NCI-H1694 (cell line): ENCODE results near the gene OR8S1.
"Not testable (repeated sequence)": the region's sequence is repeated elsewhere in the genome, so short reads cannot be mapped to it uniquely, and the experiment has no call there.

Experiments
- DNase-seq: peaks from one replicate; lab custom pipeline; 2025; lab: John Stamatoyannopoulos, UW

The OR8S1 gene, protein sequence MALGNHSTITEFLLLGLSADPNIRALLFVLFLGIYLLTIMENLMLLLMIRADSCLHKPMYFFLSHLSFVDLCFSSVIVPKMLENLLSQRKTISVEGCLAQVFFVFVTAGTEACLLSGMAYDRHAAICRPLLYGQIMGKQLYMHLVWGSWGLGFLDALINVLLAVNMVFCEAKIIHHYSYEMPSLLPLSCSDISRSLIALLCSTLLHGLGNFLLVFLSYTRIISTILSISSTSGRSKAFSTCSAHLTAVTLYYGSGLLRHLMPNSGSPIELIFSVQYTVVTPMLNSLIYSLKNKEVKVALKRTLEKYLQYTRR

DNA sequence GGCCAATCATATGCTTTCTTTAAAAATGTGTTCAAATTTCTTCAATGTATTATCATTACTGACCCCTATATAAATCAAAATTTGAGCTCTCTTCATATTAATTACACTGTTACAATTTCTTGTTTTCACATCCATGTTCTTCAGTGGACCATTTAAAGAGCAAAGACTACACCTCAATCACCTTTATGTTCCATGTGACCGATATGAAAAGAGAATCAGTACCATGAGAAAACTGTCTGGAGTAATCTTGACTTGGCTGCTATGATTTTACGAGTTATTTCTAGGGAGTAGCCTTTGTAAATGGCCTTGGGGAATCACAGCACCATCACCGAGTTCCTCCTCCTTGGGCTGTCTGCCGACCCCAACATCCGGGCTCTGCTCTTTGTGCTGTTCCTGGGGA, at the start of gene OR8S1:
Gene OR8S1 (plus strand): TSS at position 301 of the 400 bp plus-strand sequence. CDS start 0 bp downstream, at position 301.
- DNase-seq: no peak

DNA sequence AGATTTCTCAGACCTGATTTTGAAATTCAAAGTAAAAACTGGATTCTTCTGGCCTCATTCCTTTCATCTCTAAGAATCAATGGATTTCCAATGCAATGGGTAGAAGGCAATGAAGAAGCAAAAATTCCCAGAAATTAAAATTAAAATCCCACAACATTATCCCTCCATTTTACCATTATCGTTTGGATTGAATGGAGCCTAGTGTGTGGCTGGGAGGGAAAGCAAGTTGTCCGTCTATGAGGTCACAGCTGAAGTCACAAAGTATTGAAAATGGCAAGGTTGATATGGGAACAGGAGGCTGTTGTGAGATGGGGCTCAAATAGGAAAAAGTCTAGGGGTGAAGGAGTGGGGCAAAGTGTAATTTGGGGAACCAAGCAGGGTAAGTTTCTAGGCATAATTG, 43.2 kb upstream of the OR8S1 start, which contains the start of gene C12orf54:
Gene C12orf54 (plus strand): TSS at position 301 of the 400 bp plus-strand sequence. CDS start 799 bp downstream, outside the sequence.
- no peak for DNase-seq

DNA sequence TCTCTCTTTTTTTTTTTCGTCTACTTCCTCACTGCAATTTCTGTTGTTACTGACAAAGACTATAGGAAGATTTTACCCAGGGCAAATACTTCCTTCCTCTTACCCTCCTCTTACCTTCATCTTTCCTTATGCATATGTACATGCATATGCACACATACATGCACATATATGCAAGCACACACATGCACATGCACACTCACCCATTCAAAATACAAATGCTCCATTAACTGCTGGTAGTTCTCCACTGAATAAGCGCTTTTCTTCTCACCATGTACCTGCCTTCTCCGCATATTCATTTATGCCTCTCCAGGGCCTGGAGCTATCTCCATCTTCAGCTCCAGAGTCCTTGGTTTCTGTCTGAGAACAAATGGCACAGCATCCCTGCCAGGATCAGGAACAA, 42.5 kb upstream of the OR8S1 start:
- DNase-seq: no peak

- no peak for DNase-seq
These were observed 39.2 kb upstream of the OR8S1 start for GRCh38 chr12:48486261-48486660.

- DNase-seq: no peak
These were observed 38.8 kb upstream of the OR8S1 start for GRCh38 chr12:48486679-48487078.

GRCh38 chr12:48489012-48489411, 36.4 kb upstream of the OR8S1 start:
- DNase-seq: no peak

GRCh38 chr12:48489456-48489855, 36.0 kb upstream of the OR8S1 start:
- DNase-seq: not testable (repeated sequence)

DNA sequence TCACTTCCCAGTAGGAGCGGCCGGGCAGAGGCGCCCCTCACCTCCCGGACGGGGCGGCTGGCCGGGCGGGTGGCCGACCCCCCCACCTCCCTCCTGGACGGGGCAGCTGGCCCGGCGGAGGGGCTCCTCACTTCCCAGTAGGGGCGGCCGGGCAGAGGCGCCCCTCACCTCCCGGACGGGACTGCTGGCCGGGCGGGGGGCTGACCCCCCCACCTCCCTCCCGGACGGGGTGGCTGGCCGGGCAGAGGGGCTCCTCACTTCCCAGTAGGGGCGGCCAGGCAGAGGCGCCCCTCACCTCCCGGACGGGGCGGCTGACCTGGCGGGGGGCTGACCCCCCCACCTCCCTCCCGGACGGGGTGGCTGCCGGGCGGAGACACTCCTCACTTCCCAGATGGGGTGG, 25.2 kb upstream of the OR8S1 start:
- not testable (repeated sequence) for DNase-seq

DNA sequence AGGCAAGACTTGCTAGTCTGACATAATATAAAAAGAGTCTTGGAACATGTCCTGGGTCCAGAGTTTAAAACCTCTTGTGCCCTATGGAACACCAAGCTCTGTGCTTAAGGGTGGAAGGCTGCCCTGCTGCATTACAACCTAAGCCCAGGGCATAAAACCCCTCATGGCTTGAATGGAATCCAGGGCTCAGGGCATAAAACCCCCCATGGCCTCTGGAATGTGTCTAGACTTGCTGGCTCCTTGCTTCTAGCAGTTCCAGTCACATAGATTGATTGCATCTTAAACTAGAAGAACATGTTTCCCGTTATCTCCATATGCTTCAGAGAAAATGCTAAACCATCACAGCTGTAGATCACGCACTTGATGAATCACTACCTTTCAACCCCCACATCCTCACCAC, 18.6 kb upstream of the OR8S1 start:
- DNase-seq: not testable (repeated sequence)

- DNase-seq: no peak
These were observed 16.4 kb upstream of the OR8S1 start for GRCh38 chr12:48508987-48509386.

- DNase-seq: no peak
These were observed 15.3 kb upstream of the OR8S1 start for GRCh38 chr12:48510111-48510510.

- DNase-seq: no peak
These were observed 12.6 kb upstream of the OR8S1 start for GRCh38 chr12:48512855-48513254.

GRCh38 chr12:48514728-48515127, 10.7 kb upstream of the OR8S1 start:
- DNase-seq: no peak

GRCh38 chr12:48520381-48520780, 5.1 kb upstream of the OR8S1 start:
- DNase-seq: not testable (repeated sequence)

GRCh38 chr12:48527891-48528670, 2.6 kb downstream of the OR8S1 start:
- no peak for DNase-seq

DNA sequence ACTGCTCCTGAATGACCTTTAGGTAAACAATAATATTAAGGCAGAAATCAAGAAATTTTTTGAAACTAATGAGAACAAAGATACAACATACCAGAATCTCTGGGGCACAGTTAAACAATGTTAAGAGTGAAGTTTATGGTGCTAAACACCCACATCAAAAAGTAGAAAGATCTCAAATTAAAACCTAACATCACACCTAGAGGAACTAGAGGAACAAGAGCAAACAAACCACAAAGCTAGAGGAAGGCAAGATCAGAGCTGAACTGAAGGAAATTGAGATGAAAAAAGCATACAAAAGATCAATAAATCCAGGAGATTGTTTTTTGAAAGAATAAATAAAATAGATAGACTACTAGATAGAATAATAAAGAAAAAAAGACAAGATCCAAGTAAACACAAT, 7.2 kb downstream of the OR8S1 start:
- DNase-seq: no peak

- DNase-seq: no peak
These were observed 11.2 kb downstream of the OR8S1 start for GRCh38 chr12:48536602-48537001.

GRCh38 chr12:48542300-48542928, 17.0 kb downstream of the OR8S1 start:
- DNase-seq: no peak

DNA sequence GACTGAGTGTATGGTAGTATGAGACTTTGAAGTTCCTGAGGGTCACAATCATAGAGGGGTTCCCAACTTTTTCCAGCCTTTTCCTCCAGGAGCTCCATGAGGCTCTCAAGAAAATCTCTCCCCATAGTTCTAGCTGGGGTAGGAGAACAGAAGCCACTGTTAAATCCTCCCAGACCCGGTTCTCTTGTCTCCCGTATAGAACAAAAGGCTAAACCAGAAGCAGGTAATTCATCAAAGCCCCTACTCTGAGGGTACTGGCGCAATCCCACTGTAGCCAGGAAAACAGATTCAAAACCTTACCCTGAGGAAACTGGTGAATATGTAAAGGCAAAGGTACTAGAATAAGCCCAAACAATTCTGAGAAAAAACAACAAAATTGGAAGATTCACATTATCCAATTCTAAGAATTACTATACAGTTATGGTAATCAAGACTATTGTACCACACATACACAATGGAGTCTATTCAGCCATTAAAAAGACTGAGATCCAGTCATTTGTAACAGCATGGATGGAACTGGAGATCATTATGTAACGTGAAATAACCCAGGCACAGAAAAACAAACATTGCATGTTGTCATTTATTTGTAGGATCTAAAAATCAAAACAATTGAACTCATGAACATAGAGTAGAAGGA, 20.5 kb downstream of the OR8S1 start:
- DNase-seq: no peak

- DNase-seq: not testable (repeated sequence)
These were observed 21.6 kb downstream of the OR8S1 start for GRCh38 chr12:48547012-48547411.

DNA sequence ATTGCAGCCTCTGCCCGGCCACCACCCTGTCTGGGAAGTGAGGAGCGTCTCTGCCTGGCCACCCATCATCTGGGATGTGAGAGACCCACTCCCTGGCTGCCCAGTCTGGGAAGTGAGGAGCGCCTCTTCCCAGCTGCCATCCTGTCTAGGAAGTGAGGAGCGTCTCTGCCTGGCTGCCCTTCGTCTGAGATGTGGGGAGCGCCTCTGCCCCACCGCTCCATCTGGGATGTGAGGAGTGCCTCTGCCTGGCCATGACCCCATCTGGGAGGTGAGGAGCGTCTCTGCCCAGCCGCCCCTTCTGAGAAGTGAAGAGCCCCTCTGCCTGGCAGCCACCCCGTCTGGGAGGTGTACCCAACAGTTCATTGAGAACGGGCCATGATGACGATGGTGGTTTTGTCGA, 26.2 kb downstream of the OR8S1 start:
- not testable (repeated sequence) for DNase-seq

GRCh38 chr12:48553666-48554343, 28.4 kb downstream of the OR8S1 start:
- DNase-seq: not testable (repeated sequence)
